Stromal cell of bone marrow (primary cell): ENCODE results near the gene RAPGEF3.
A peak's percentile ranks its signal among the peaks of the same experiment; 100 is the strongest.

ENCODE experiments used
- DNase-seq: peaks from one replicate; pipeline ENCODE4 v3.0.0-alpha.2; 2012; ENCODE audit warnings: low read depth

The RAPGEF3 gene

DNA sequence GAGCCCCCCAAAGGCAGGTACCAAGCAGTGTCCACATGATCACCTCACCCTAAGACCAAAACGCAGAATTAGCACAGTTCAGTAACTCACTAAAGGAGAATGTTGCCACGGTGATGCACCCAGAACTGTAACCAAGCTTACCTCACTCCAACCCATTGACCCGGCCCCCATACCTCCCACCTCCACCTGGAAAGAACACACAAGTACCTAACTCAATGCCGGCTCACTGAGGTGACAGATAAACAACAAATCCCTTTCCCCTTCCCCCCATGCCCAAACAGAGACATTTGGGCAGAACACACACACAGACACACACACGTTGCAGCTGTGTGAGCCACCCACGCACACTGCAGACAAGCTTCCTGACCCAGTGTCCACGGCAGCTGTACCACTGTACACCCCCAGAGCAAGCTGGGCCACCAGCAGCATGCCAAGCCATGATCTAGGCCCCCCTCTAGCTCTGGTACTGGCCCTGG, 1.3 kb downstream of the RAPGEF3 start:
- DNase-seq = no peak

GRCh38 chr12:47755655-47756562, 2.8 kb downstream of the RAPGEF3 start:
- DNase-seq = no peak

- DNase-seq = no peak
Observed at GRCh38 chr12:47754881-47755280, 3.8 kb downstream of the RAPGEF3 start.

DNA sequence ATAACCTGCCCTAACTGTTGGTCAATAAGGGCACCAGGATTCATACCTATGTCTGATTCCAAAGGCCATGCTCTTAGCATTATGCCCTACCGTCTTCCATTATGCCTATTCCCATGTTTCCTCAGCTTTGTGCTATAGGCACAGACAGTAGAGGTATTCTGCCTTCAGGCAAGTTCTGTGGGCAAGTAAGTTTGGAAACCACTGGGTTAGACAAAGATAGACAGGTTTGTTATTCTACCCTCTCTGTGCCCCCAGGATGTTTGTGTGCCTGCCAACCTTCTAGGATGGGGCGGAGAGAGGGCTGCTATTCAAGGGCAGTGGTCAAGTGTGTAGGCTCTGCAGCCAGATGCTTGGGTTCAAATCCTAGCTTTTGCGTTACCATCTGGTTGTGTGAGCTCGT, 4.6 kb downstream of the RAPGEF3 start:
- DNase-seq = no peak

DNA sequence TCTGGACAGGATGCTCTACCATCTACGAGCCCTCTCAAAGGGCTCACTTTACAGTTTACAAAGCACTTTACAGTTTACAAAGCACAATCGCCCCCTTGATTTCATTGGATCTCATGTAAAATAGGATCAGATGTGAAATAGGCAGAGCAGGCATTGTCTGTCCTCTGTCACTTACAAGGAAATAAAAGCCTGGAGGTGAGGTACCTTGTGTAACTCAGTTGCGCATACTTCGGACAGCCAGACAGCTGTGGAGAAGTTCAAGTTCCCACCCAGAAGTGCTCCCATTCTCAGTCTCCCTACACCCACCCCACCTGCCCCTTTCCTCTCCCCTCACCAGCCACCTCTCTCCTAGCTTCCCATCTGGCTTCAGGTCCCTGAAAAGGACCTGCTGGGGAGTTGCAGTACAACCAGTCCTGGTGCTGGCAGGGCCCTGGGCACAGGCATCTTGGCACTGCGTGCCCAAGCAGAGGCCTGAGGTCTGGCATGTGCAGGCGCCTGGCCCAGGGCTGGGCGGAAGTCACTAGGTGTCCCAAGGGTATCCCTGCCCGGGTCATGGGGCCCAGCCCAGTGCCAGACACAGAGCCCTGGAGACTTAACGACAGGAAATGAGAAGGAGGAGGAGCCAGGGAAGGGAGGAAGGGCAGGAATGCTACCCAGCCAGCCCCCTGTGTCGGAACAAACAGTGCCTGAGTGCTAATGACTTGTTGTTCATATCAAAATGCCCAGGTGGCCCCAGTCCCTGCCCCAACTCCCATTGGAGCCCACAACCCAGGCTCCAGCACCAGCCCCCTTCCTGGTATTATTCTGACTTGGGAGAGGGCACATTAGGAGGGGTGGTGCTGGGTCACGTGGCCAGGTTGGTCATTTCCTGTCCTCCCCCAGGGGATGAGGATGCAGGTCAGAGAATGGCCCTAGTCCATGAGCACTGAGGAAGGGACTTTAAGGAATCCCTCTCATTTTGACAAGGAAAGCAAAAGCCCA, 5.4 kb downstream of the RAPGEF3 start:
- DNase-seq = no peak

DNA sequence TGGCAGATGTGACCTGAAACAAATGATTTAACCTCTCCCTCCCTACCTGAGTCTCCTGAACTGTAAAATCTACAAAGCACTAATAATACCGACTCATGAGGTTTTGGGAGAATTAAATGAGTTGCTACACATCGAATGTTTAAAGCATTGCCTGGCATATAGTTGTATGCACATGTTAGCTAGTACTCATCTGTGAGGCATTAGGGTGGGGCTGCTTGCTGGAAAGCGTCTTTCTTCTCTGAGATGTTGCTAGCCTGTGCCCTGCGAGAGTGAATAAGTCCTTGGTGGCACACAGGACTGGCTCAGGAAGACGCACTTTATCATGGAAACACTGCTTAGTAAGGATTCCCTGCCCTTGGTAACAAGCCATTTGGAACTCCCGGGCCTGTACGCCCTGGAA, 6.1 kb downstream of the RAPGEF3 start:
- peak; percentile 31 for DNase-seq

DNA sequence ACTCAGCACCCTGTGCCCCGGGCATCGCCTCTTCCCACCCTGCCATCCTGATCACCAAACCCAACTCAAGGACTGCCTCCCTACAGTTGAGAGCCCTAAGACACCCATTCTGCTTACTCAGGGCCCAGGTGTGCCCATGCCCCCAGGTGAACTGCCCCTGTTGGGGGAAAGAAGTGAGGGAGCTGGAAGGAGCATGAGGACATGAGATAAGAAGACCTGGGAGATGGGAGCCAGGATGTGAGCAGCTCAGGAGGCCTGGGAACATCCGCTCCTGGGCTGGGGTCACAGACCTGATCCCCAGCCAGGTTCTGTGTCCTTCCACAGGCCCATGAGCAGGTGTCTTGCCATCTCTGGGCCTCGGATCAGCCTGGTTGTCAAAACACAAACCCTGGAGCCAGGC, 6.6 kb downstream of the RAPGEF3 start:
- no peak for DNase-seq

GRCh38 chr12:47751561-47751960, 7.1 kb downstream of the RAPGEF3 start:
- no peak for DNase-seq

- DNase-seq = no peak
Observed at GRCh38 chr12:47750916-47751470, 7.7 kb downstream of the RAPGEF3 start.

- no peak for DNase-seq
Observed at GRCh38 chr12:47750229-47750798, 8.4 kb downstream of the RAPGEF3 start.

- no peak for DNase-seq
Observed at GRCh38 chr12:47748899-47749298, 9.8 kb downstream of the RAPGEF3 start.

DNA sequence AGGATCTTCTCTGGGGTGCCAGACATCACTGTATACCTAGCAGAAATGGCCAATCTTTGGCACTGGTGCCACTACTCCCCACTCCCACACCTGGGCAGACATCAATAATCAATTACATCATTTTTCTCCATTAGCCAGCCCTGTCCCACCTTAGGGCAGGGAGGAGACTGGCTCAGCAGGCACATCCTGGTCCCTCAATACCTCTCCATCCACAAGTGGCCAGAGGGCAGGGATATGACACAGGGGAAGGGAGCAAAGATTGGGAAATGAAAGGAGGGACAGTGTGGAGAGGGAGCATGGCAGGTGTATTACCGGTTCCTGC, 10.2 kb downstream of the RAPGEF3 start:
- DNase-seq = no peak

DNA sequence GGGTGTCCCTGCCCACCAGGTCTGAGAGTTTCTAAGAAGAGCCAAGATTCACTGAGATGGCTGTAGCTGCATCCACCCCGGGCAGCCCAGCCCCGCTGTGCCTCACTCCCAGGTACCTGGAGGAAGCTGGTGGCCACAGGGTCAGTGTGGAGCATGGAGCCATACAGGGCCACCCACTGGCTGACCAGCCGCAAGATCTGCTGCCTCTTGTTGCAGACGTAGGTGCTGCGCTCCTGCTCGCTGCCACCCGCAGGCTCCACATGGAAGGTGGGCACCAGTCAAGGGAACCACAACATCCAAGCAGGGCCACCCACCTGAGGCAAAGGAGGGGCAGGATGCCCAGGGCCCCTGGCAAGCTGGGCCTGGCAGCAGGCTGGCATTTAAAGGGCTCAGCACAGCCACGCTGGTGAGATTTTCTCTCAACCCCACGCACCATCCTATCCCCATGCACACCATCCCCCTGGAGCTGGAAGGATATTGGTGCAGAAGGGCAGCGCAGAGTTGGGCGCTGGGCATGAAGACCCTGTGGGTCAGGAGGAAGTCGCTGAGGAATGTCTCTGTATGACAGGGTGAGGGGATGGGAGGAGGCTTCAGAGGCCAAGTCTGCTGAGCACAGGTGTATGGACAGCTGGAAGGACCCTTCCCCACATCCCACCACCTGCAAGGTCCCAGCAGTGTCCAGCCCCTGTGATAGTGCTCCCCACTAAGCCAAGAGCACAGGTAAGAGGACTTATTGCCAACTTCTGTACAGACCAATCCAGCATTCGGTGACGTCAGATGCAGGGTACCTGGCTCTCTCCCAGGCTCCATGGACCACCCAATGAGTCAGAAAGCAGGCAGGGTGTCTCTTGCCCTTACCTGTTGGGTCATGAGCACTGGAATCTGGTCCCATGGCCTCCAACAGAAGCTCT, 10.8 kb downstream of the RAPGEF3 start:
- DNase-seq = no peak

DNA sequence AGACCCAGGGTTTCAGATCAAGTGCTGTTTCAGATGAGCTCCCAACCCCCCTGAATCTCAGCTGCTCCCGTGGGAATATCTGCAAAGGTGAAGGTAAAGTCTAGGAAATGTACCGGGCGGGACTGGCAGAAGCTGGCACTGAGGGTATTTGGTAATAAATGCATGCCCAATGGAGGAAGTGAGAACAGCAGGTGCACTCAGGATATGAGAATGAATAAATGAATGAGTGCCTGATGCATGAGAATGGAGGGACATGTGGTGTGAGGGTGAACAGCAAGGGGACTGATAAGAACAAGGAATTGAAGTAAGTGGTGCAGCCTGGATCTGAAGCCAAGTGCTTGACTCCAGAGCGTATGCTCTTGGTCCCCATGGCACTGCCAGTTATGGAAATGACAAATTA, 11.6 kb downstream of the RAPGEF3 start:
- DNase-seq = no peak

GRCh38 chr12:47746523-47746922, 12.2 kb downstream of the RAPGEF3 start:
- no peak for DNase-seq

GRCh38 chr12:47746073-47746472, 12.6 kb downstream of the RAPGEF3 start:
- no peak for DNase-seq

DNA sequence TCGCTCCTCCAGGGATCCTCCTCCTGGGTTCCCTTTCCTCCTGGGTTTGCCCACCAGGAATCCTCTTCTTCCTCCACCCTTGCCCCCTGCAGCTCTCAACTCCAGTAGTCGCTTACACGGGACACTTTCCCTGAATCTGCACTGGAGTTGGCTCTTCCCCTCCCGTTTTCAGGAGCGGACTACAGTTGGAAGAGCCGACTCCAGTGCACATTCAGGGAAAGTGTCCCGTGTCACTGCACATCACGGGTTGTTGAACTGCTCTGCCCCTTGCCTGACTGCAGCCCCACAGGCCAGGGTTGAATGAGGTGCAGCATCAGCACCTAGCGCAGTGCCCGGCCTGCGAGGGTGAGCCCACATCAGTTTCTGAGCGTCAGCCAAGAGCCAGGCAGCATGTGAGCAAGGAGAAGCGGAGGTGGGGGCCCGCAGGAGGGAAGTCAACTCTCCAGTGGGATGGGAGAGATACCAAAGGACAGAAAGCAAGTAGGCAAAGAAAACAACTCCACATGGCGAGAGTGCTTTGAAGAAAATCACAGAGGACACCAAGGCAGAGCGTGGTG, 13.1 kb downstream of the RAPGEF3 start:
- no peak for DNase-seq

- no peak for DNase-seq
Observed at GRCh38 chr12:47744778-47745436, 13.8 kb downstream of the RAPGEF3 start.

GRCh38 chr12:47744005-47744651, 14.6 kb downstream of the RAPGEF3 start:
- DNase-seq = no peak
